ENCODE results near the gene RTL1. TPM values are rescaled to one million over a fixed set of nuclear protein-coding genes. Genes with fewer than 3 reads are reported as not detected.

The RTL1 gene
- total and polyA plus RNA-seq, 3 experiments from 2014 or later = not detected

GRCh38 chr14:100909439-100909838 lies 5.9 kb upstream of the RTL1 start:
- H3K27me3 ChIP-seq (ENCODE audit: insufficient read depth, low read length, poor library complexity, severe bottlenecking) = no peaks in the 10 kb centered on the region
- no peak overlapping the region for H3K4me3 Mint-ChIP-seq
- no peak overlapping the region for H3K27ac ChIP-seq (ENCODE audit: low read depth, low read length)
- ChIA-PET CTCF (no interaction called here), POLR2A (no interaction called here)
- no peaks in the 10 kb centered on the region for H3K4me1 Mint-ChIP-seq
- no peaks in the 10 kb centered on the region for H3K9me3 ChIP-seq (ENCODE audit: low read length)
- H3K9me3 Mint-ChIP-seq = no peaks in the 10 kb centered on the region
- DNase-seq = no peak
- H3K36me3 ChIP-seq (ENCODE audit: insufficient read depth, low read length) = no peaks in the 10 kb centered on the region
- no peaks in the 10 kb centered on the region for H3K36me3 Mint-ChIP-seq
- H3K4me3 ChIP-seq (ENCODE audit: low read length) = no peak overlapping the region
- no peak overlapping the region for H3K27ac Mint-ChIP-seq
- peaks cover 5 to 24% of the 10 kb centered on the region in 2 donors for H3K27me3 Mint-ChIP-seq
- no peaks in the 10 kb centered on the region for H3K4me1 ChIP-seq (ENCODE audit: insufficient read depth, low read length)

- Mint-ChIP-seq H3K27me3 (peaks cover 14 to 37% of the 10 kb centered on the region in 2 donors), H3K36me3 (no peaks in the 10 kb centered on the region), H3K9me3 (peaks cover 0 to 2% (median 0%) of the 10 kb centered on the region in 5 donors), H3K27ac (no peak overlapping the region), H3K4me3 (no peak overlapping the region), H3K4me1 (no peaks in the 10 kb centered on the region)
- H3K27me3 ChIP-seq (ENCODE audit: insufficient read depth, low read length, poor library complexity, severe bottlenecking) = no peaks in the 10 kb centered on the region
- ChIA-PET POLR2A (no interaction called here), CTCF (interaction anchor here (1.0 kb wide), 1 partner anchor 10 kb away, joined by 3 read pairs; no protein-coding TSS in a partner anchor)
- H3K4me1 ChIP-seq (ENCODE audit: insufficient read depth, low read length) = no peaks in the 10 kb centered on the region
- no peaks in the 10 kb centered on the region for H3K36me3 ChIP-seq (ENCODE audit: insufficient read depth, low read length)
- no peak overlapping the region for H3K4me3 ChIP-seq (ENCODE audit: low read length)
- H3K27ac ChIP-seq (ENCODE audit: low read depth, low read length) = no peak overlapping the region
- no peaks in the 10 kb centered on the region for H3K9me3 ChIP-seq (ENCODE audit: low read length)
- DNase-seq = no peak
Measured at GRCh38 chr14:100907240-100907639, 3.7 kb upstream of the RTL1 start.

GRCh38 chr14:100906420-100906819 lies 2.9 kb upstream of the RTL1 start:
- H3K9me3 ChIP-seq (ENCODE audit: low read length) = no peaks in the 10 kb centered on the region
- Mint-ChIP-seq H3K9me3 (peaks cover 0 to 2% (median 0%) of the 10 kb centered on the region in 5 donors), H3K4me3 (no peak overlapping the region), H3K27me3 (peaks cover 16 to 43% of the 10 kb centered on the region in 2 donors), H3K36me3 (no peaks in the 10 kb centered on the region), H3K4me1 (no peaks in the 10 kb centered on the region), H3K27ac (no peak overlapping the region)
- CTCF ChIA-PET = no interaction called here
- H3K36me3 ChIP-seq (ENCODE audit: insufficient read depth, low read length) = no peaks in the 10 kb centered on the region
- no peaks in the 10 kb centered on the region for H3K27me3 ChIP-seq (ENCODE audit: insufficient read depth, low read length, poor library complexity, severe bottlenecking)
- H3K27ac ChIP-seq (ENCODE audit: low read depth, low read length) = no peak overlapping the region
- H3K4me1 ChIP-seq (ENCODE audit: insufficient read depth, low read length) = no peaks in the 10 kb centered on the region
- POLR2A ChIA-PET = no interaction called here
- H3K4me3 ChIP-seq (ENCODE audit: low read length) = no peak overlapping the region
- no peak for DNase-seq

GRCh38 chr14:100905166-100905565 lies 1.6 kb upstream of the RTL1 start:
- DNase-seq = no peak
- peaks cover 19 to 53% of the 10 kb centered on the region in 2 donors for H3K27me3 Mint-ChIP-seq
- Histone ChIP-seq H3K27ac (ENCODE audit: low read depth, low read length) (no peak overlapping the region), H3K9me3 (ENCODE audit: low read length) (no peaks in the 10 kb centered on the region), H3K36me3 (ENCODE audit: insufficient read depth, low read length) (no peaks in the 10 kb centered on the region), H3K4me1 (ENCODE audit: insufficient read depth, low read length) (no peaks in the 10 kb centered on the region), H3K27me3 (ENCODE audit: insufficient read depth, low read length, poor library complexity, severe bottlenecking) (no peaks in the 10 kb centered on the region), H3K4me3 (ENCODE audit: low read length) (no peak overlapping the region)
- peaks cover 0 to 2% (median 0%) of the 10 kb centered on the region in 5 donors for H3K9me3 Mint-ChIP-seq
- no peaks in the 10 kb centered on the region for H3K36me3 Mint-ChIP-seq
- no peak overlapping the region for H3K4me3 Mint-ChIP-seq
- H3K4me1 Mint-ChIP-seq = no peaks in the 10 kb centered on the region
- CTCF ChIA-PET = no interaction called here
- POLR2A ChIA-PET = no interaction called here
- no peak overlapping the region for H3K27ac Mint-ChIP-seq

GRCh38 chr14:100904307-100905087 lies 975 bp upstream of the RTL1 start:
- Histone ChIP-seq H3K36me3 (ENCODE audit: insufficient read depth, low read length) (no peaks in the 10 kb centered on the region), H3K27me3 (ENCODE audit: insufficient read depth, low read length, poor library complexity, severe bottlenecking) (no peaks in the 10 kb centered on the region), H3K9me3 (ENCODE audit: low read length) (no peaks in the 10 kb centered on the region), H3K4me1 (ENCODE audit: insufficient read depth, low read length) (no peaks in the 10 kb centered on the region), H3K4me3 (ENCODE audit: low read length) (no peak overlapping the region), H3K27ac (ENCODE audit: low read depth, low read length) (no peak overlapping the region)
- peaks cover 0 to 2% (median 0%) of the 10 kb centered on the region in 5 donors for H3K9me3 Mint-ChIP-seq
- no peak overlapping the region for H3K4me3 Mint-ChIP-seq
- peaks cover 25 to 56% of the 10 kb centered on the region in 2 donors for H3K27me3 Mint-ChIP-seq
- ChIA-PET POLR2A (no interaction called here), CTCF (no interaction called here)
- H3K27ac Mint-ChIP-seq = no peak overlapping the region
- H3K36me3 Mint-ChIP-seq = no peaks in the 10 kb centered on the region
- H3K4me1 Mint-ChIP-seq = no peaks in the 10 kb centered on the region
- DNase-seq = no peak

- Mint-ChIP-seq H3K9me3 (peaks cover 0 to 2% (median 0%) of the 10 kb centered on the region in 5 donors), H3K4me1 (no peaks in the 10 kb centered on the region), H3K27ac (no peak overlapping the region), H3K4me3 (no peak overlapping the region), H3K27me3 (peaks cover 25 to 66% of the 10 kb centered on the region in 2 donors), H3K36me3 (no peaks in the 10 kb centered on the region)
- CTCF ChIA-PET = no interaction called here
- Histone ChIP-seq H3K9me3 (ENCODE audit: low read length) (no peaks in the 10 kb centered on the region), H3K4me3 (ENCODE audit: low read length) (no peak overlapping the region), H3K27me3 (ENCODE audit: insufficient read depth, low read length, poor library complexity, severe bottlenecking) (no peaks in the 10 kb centered on the region), H3K27ac (ENCODE audit: low read depth, low read length) (no peak overlapping the region), H3K36me3 (ENCODE audit: insufficient read depth, low read length) (no peaks in the 10 kb centered on the region), H3K4me1 (ENCODE audit: insufficient read depth, low read length) (no peaks in the 10 kb centered on the region)
- DNase-seq = no peak
- POLR2A ChIA-PET = interaction anchor here (0.6 kb wide), 1 partner anchor 529 kb away, joined by 3 read pairs; no protein-coding TSS in a partner anchor
Measured at GRCh38 chr14:100903134-100903468, 421 bp downstream of the RTL1 start.

- CTCF ChIA-PET = no interaction called here
- Mint-ChIP-seq H3K27ac (no peak overlapping the region), H3K4me3 (no peak overlapping the region), H3K36me3 (no peaks in the 10 kb centered on the region), H3K4me1 (no peaks in the 10 kb centered on the region), H3K27me3 (peaks cover 25 to 71% of the 10 kb centered on the region in 2 donors), H3K9me3 (peaks cover 0 to 2% (median 0%) of the 10 kb centered on the region in 5 donors)
- Histone ChIP-seq H3K9me3 (ENCODE audit: low read length) (no peaks in the 10 kb centered on the region), H3K27me3 (ENCODE audit: insufficient read depth, low read length, poor library complexity, severe bottlenecking) (no peaks in the 10 kb centered on the region), H3K4me1 (ENCODE audit: insufficient read depth, low read length) (no peaks in the 10 kb centered on the region), H3K36me3 (ENCODE audit: insufficient read depth, low read length) (no peaks in the 10 kb centered on the region), H3K27ac (ENCODE audit: low read depth, low read length) (no peak overlapping the region), H3K4me3 (ENCODE audit: low read length) (no peak overlapping the region)
- POLR2A ChIA-PET = interaction anchor here (0.6 kb wide), 1 partner anchor 529 kb away, joined by 3 read pairs; no protein-coding TSS in a partner anchor
- DNase-seq = no peak
Measured at GRCh38 chr14:100902295-100903133, 1.0 kb downstream of the RTL1 start.

Data from CD8-positive, alpha-beta memory T cell (primary cell).